ENCODE measurements around the gene PPP1R3F.

PPP1R3F gene

GRCh38 chrX:49247916-49248811 is 21.4 kb upstream of the PPP1R3F start:
- no peaks in the 10 kb centered on the region for H3K9me3 ChIP-seq (ENCODE audit: control insufficient read depth in 1 of 2, low read length in 2 of 2)
- H3K4me1 ChIP-seq (ENCODE audit: control insufficient read depth in 1 of 2, insufficient read depth in 2 of 2, low read length in 2 of 2), result no peaks in the 10 kb centered on the region
- no peak overlapping the region for H3K4me3 ChIP-seq (ENCODE audit: low read depth in 1 of 2, low read length in 2 of 2)
- peaks cover 7 to 32% of the 10 kb centered on the region in 2 donors for H3K36me3 ChIP-seq (ENCODE audit: control insufficient read depth in 1 of 2, insufficient read depth in 2 of 2, low read length in 2 of 2)
- H3K27ac ChIP-seq (ENCODE audit: low read depth, low read length), result no peak overlapping the region
- no peaks in the 10 kb centered on the region for H3K27me3 ChIP-seq (ENCODE audit: control insufficient read depth in 1 of 2, insufficient read depth in 2 of 2, low read length in 2 of 2)
- H3K9ac ChIP-seq (ENCODE audit: low read depth in 1 of 2, low read length in 2 of 2), result no peak overlapping the region

DNA sequence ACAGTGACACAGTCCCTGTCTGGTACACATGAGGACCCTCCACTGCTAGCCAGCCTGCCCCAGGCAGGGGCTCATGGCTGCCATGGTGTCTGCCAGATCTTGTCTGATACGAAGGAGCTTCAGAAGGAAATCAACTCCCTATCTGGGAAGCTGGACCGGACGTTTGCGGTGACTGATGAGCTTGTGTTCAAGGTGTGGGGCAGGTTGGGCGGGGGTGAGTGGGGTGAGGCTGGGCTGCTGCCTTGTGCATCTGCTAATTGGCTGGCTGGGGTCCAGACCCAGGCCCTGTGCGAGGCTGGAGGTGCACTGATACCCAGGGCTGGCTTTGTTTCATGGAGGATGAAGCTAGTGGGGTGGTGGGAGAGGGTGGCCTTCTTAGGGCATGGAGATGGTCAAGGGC is 20.5 kb upstream of the PPP1R3F start:
- peaks cover 7 to 28% of the 10 kb centered on the region in 2 donors for H3K36me3 ChIP-seq (ENCODE audit: control insufficient read depth in 1 of 2, insufficient read depth in 2 of 2, low read length in 2 of 2)
- no peaks in the 10 kb centered on the region for H3K4me1 ChIP-seq (ENCODE audit: control insufficient read depth in 1 of 2, insufficient read depth in 2 of 2, low read length in 2 of 2)
- no peaks in the 10 kb centered on the region for H3K27me3 ChIP-seq (ENCODE audit: control insufficient read depth in 1 of 2, insufficient read depth in 2 of 2, low read length in 2 of 2)
- no peak overlapping the region for H3K9ac ChIP-seq (ENCODE audit: low read depth in 1 of 2, low read length in 2 of 2)
- H3K9me3 ChIP-seq (ENCODE audit: control insufficient read depth in 1 of 2, low read length in 2 of 2), result no peaks in the 10 kb centered on the region
- H3K27ac ChIP-seq (ENCODE audit: low read depth, low read length), result no peak overlapping the region
- H3K4me3 ChIP-seq (ENCODE audit: low read depth in 1 of 2, low read length in 2 of 2), result no peak overlapping the region

DNA sequence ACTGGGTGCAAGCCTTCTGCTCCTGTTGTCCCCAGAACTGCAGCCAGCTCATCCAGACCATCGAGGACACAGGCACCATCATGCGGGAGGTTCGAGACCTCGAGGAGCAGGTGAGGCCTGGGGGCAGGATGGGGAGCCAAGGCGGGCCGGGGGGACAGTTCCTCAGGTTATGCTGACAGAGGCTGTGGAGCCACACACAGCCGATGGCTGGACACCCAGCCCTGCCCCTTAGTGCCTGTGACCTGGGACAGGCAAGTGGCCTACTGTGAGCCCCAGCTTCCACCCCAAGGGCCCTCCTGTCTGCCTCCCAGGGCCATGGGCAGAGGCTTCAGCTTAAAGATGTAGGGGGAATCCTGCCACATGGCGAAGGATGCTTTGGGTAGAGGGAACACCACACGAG is 20.0 kb upstream of the PPP1R3F start:
- Histone ChIP-seq H3K9me3 (ENCODE audit: control insufficient read depth in 1 of 2, low read length in 2 of 2) (no peaks in the 10 kb centered on the region), H3K4me1 (ENCODE audit: control insufficient read depth in 1 of 2, insufficient read depth in 2 of 2, low read length in 2 of 2) (no peaks in the 10 kb centered on the region), H3K9ac (ENCODE audit: low read depth in 1 of 2, low read length in 2 of 2) (no peak overlapping the region), H3K27ac (ENCODE audit: low read depth, low read length) (no peak overlapping the region), H3K27me3 (ENCODE audit: control insufficient read depth in 1 of 2, insufficient read depth in 2 of 2, low read length in 2 of 2) (no peaks in the 10 kb centered on the region), H3K36me3 (ENCODE audit: control insufficient read depth in 1 of 2, insufficient read depth in 2 of 2, low read length in 2 of 2) (peaks cover 7 to 28% of the 10 kb centered on the region in 2 donors), H3K4me3 (ENCODE audit: low read depth in 1 of 2, low read length in 2 of 2) (no peak overlapping the region)

- no peak overlapping the region for H3K27ac ChIP-seq (ENCODE audit: low read depth, low read length)
- no peaks in the 10 kb centered on the region for H3K4me1 ChIP-seq (ENCODE audit: control insufficient read depth in 1 of 2, insufficient read depth in 2 of 2, low read length in 2 of 2)
- no peaks in the 10 kb centered on the region for H3K27me3 ChIP-seq (ENCODE audit: control insufficient read depth in 1 of 2, insufficient read depth in 2 of 2, low read length in 2 of 2)
- H3K36me3 ChIP-seq (ENCODE audit: control insufficient read depth in 1 of 2, insufficient read depth in 2 of 2, low read length in 2 of 2), result peaks cover 7 to 28% of the 10 kb centered on the region in 2 donors
- no peak overlapping the region for H3K9ac ChIP-seq (ENCODE audit: low read depth in 1 of 2, low read length in 2 of 2)
- no peak overlapping the region for H3K4me3 ChIP-seq (ENCODE audit: low read depth in 1 of 2, low read length in 2 of 2)
- H3K9me3 ChIP-seq (ENCODE audit: control insufficient read depth in 1 of 2, low read length in 2 of 2), result no peaks in the 10 kb centered on the region
Measured at GRCh38 chrX:49250066-49250465, 19.5 kb upstream of the PPP1R3F start.

DNA sequence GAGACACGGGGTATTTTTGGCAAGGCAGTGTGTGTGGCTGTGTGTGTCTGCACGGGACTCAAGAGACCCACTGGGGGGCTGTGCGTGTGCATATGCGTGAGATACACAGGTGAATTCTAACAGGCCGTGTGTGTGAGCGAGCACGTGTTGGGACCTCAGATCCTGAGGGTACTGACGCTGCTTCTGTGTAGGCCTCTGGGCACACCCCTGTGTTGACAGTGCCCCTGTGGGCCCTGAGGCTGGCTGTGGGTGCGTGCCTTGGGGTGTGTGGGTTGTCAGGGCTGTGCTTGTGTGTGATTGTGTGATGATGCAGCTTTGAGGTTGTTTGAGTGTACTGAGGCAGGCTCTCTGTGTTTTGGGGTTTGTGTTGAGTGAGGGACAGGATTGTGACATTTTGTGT is 19.0 kb upstream of the PPP1R3F start:
- peaks cover 7 to 28% of the 10 kb centered on the region in 2 donors for H3K36me3 ChIP-seq (ENCODE audit: control insufficient read depth in 1 of 2, insufficient read depth in 2 of 2, low read length in 2 of 2)
- H3K9ac ChIP-seq (ENCODE audit: low read depth in 1 of 2, low read length in 2 of 2), result no peak overlapping the region
- no peaks in the 10 kb centered on the region for H3K27me3 ChIP-seq (ENCODE audit: control insufficient read depth in 1 of 2, insufficient read depth in 2 of 2, low read length in 2 of 2)
- H3K27ac ChIP-seq (ENCODE audit: low read depth, low read length), result no peak overlapping the region
- H3K4me3 ChIP-seq (ENCODE audit: low read depth in 1 of 2, low read length in 2 of 2), result no peak overlapping the region
- no peaks in the 10 kb centered on the region for H3K4me1 ChIP-seq (ENCODE audit: control insufficient read depth in 1 of 2, insufficient read depth in 2 of 2, low read length in 2 of 2)
- no peaks in the 10 kb centered on the region for H3K9me3 ChIP-seq (ENCODE audit: control insufficient read depth in 1 of 2, low read length in 2 of 2)

DNA sequence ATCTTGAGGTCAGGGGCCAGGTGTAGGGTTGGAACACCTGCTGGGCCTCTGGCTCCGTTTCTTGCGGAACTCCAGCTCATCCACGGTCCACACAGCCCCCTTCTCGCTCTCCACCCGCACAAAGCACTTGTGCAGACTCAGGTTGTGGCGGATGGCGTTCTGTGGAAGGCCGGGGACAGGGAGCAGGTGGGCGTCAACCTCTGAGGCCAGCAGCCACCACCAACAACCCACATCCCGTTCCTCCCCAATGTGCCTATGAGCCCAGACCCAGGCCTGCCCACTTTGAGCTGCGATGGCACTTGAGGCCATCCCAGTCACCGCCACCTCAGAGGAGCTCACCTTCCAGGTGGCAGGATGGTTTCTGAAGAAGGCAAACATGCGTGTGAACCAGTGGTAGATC is 18.3 kb upstream of the PPP1R3F start:
- no peaks in the 10 kb centered on the region for H3K4me1 ChIP-seq (ENCODE audit: control insufficient read depth in 1 of 2, insufficient read depth in 2 of 2, low read length in 2 of 2)
- H3K9me3 ChIP-seq (ENCODE audit: control insufficient read depth in 1 of 2, low read length in 2 of 2), result no peaks in the 10 kb centered on the region
- H3K27me3 ChIP-seq (ENCODE audit: control insufficient read depth in 1 of 2, insufficient read depth in 2 of 2, low read length in 2 of 2), result no peaks in the 10 kb centered on the region
- no peak overlapping the region for H3K9ac ChIP-seq (ENCODE audit: low read depth in 1 of 2, low read length in 2 of 2)
- peaks cover 7 to 23% of the 10 kb centered on the region in 2 donors for H3K36me3 ChIP-seq (ENCODE audit: control insufficient read depth in 1 of 2, insufficient read depth in 2 of 2, low read length in 2 of 2)
- no peak overlapping the region for H3K27ac ChIP-seq (ENCODE audit: low read depth, low read length)
- H3K4me3 ChIP-seq (ENCODE audit: low read depth in 1 of 2, low read length in 2 of 2), result no peak overlapping the region

- Histone ChIP-seq H3K27ac (ENCODE audit: low read depth, low read length) (no peak overlapping the region), H3K36me3 (ENCODE audit: control insufficient read depth in 1 of 2, insufficient read depth in 2 of 2, low read length in 2 of 2) (no peaks in the 10 kb centered on the region), H3K4me1 (ENCODE audit: control insufficient read depth in 1 of 2, insufficient read depth in 2 of 2, low read length in 2 of 2) (no peaks in the 10 kb centered on the region), H3K9ac (ENCODE audit: low read depth in 1 of 2, low read length in 2 of 2) (no peak overlapping the region), H3K9me3 (ENCODE audit: control insufficient read depth in 1 of 2, low read length in 2 of 2) (no peaks in the 10 kb centered on the region), H3K27me3 (ENCODE audit: control insufficient read depth in 1 of 2, insufficient read depth in 2 of 2, low read length in 2 of 2) (no peaks in the 10 kb centered on the region), H3K4me3 (ENCODE audit: low read depth in 1 of 2, low read length in 2 of 2) (no peak overlapping the region)
Measured at GRCh38 chrX:49254639-49255038, 15.0 kb upstream of the PPP1R3F start.

DNA sequence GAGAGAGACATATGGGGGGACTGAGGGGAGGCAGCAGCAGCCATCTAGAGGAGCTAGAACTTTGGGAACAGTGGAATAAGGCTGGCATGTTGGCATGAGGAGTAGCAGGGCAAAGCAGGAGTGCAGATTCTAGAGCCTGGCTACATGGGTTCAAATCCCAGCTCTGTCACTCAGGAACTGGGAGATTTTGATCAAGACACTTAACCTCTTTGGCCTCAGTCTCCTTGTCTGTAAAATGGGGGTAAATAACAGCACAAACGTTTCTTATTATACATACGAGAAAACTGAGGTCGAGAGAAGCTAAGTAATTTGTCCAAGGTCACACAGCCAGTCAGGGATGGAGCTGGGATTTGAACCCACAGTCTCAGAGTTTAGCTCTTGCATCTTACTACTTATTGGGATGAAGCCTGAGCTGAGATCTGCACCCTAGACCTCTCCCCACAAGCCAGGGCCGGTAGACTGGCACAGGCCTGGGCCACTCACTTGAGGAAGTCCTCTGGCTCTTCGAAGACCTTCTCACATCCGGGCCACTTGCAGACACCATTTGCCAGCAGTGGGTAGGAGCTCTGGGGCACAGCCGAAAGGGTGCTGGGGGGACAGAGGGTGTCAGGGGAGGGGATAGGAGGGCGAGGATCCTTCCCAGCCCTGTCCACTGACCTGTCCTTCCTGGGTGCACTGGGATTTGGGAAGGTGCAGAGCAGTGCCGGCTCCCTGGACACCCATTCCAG is 13.2 kb upstream of the PPP1R3F start:
- Histone ChIP-seq H3K9me3 (ENCODE audit: control insufficient read depth in 1 of 2, low read length in 2 of 2) (no peaks in the 10 kb centered on the region), H3K4me3 (ENCODE audit: low read depth in 1 of 2, low read length in 2 of 2) (no peak overlapping the region), H3K4me1 (ENCODE audit: control insufficient read depth in 1 of 2, insufficient read depth in 2 of 2, low read length in 2 of 2) (no peaks in the 10 kb centered on the region), H3K36me3 (ENCODE audit: control insufficient read depth in 1 of 2, insufficient read depth in 2 of 2, low read length in 2 of 2) (no peaks in the 10 kb centered on the region), H3K9ac (ENCODE audit: low read depth in 1 of 2, low read length in 2 of 2) (no peak overlapping the region), H3K27ac (ENCODE audit: low read depth, low read length) (no peak overlapping the region), H3K27me3 (ENCODE audit: control insufficient read depth in 1 of 2, insufficient read depth in 2 of 2, low read length in 2 of 2) (no peaks in the 10 kb centered on the region)

GRCh38 chrX:49257074-49257790 is 12.4 kb upstream of the PPP1R3F start:
- Histone ChIP-seq H3K36me3 (ENCODE audit: control insufficient read depth in 1 of 2, insufficient read depth in 2 of 2, low read length in 2 of 2) (no peaks in the 10 kb centered on the region), H3K9ac (ENCODE audit: low read depth in 1 of 2, low read length in 2 of 2) (no peak overlapping the region), H3K4me1 (ENCODE audit: control insufficient read depth in 1 of 2, insufficient read depth in 2 of 2, low read length in 2 of 2) (no peaks in the 10 kb centered on the region), H3K9me3 (ENCODE audit: control insufficient read depth in 1 of 2, low read length in 2 of 2) (no peaks in the 10 kb centered on the region), H3K27ac (ENCODE audit: low read depth, low read length) (no peak overlapping the region), H3K4me3 (ENCODE audit: low read depth in 1 of 2, low read length in 2 of 2) (no peak overlapping the region), H3K27me3 (ENCODE audit: control insufficient read depth in 1 of 2, insufficient read depth in 2 of 2, low read length in 2 of 2) (no peaks in the 10 kb centered on the region)

Measured in duodenal mucosa (tissue), 2 donors.